Vagina (tissue), 2 donors: ENCODE results near the gene CCM2. TPM values are rescaled to one million over a fixed set of nuclear protein-coding genes. Genes with fewer than 3 reads are reported as not detected.

Experiments used
- DNase-seq, 2 donors: peaks; one replicate each; pipeline ENCODE4 v3.0.0-alpha.2; 2017; ENCODE audit errors: extremely low spot score in 2 of 2
- H3K27ac ChIP-seq: fragments of 200-600 bp; sonication (generic); one replicate; pipeline ENCODE4 v1.5.1; 2019
- H3K27me3 ChIP-seq: fragments of 200-600 bp; sonication (generic); one replicate; pipeline ENCODE4 v1.5.1; 2019
- H3K36me3 ChIP-seq, 2 donors: fragments of 200-600 bp; sonication (generic); one replicate each; pipeline ENCODE4 v1.5.1; 2017 to 2019
- H3K4me1 ChIP-seq: fragments of 200-600 bp; sonication (generic); one replicate; pipeline ENCODE4 v1.5.1; 2019
- H3K4me3 ChIP-seq, 2 donors: fragments of 200-600 bp; sonication (generic); 1 replicate in 1 of 2; 2 replicates in 1 of 2; pipeline ENCODE4 v1.5.1; 2016 to 2019
- H3K9me3 ChIP-seq: fragments of 200-600 bp; sonication (generic); one replicate; pipeline ENCODE4 v1.5.1; 2019
- POLR2A ChIP-seq, 2 donors: fragments of 450-650 bp; IDR thresholded peaks; one replicate each; pipeline ENCODE4 v1.6.1; 2017; ENCODE audit warnings: antibody characterized with exemption in 2 of 2, mild to moderate bottlenecking in 2 of 2, moderate library complexity in 2 of 2
- POLR2AphosphoS5 ChIP-seq, 2 donors: sonication (generic); formaldehyde crosslinking; IDR thresholded peaks; one replicate each; pipeline ENCODE4 v1.9.0; 2017; ENCODE audit warnings: antibody characterized with exemption in 2 of 2, mild to moderate bottlenecking in 2 of 2, low read depth in 1 of 2; ENCODE audit not compliant: insufficient read depth in 1 of 2
- intact Hi-C: fragments of 100-400 bp; cut with DNase I; formaldehyde crosslinking; loops from one replicate; pipeline ENCODE4 v1.15.1; 2023
- total RNA-seq: library from RNA; depleted of rRNA; stranded (reverse); fragments of >200 nt; gene quantifications from one replicate; pipeline ENCODE4 v1.2.3, GENCODE V29; 2016
- TF ChIP-seq, protein P1 (sequence below), 3 experiments: fragments of 450-650 bp in 2 of 3; fragments of 200-600 bp in 1 of 3; sonication (generic) in 1 of 3; IDR thresholded peaks; one replicate each; pipeline ENCODE4 v1.5.1; 2017 to 2019; ENCODE audit warnings: antibody characterized with exemption in 3 of 3, mild to moderate bottlenecking in 2 of 3, moderate library complexity in 2 of 3

Gene CCM2
- total RNA-seq, 1 donor from 2014 or later: 44.2 TPM

DNA sequence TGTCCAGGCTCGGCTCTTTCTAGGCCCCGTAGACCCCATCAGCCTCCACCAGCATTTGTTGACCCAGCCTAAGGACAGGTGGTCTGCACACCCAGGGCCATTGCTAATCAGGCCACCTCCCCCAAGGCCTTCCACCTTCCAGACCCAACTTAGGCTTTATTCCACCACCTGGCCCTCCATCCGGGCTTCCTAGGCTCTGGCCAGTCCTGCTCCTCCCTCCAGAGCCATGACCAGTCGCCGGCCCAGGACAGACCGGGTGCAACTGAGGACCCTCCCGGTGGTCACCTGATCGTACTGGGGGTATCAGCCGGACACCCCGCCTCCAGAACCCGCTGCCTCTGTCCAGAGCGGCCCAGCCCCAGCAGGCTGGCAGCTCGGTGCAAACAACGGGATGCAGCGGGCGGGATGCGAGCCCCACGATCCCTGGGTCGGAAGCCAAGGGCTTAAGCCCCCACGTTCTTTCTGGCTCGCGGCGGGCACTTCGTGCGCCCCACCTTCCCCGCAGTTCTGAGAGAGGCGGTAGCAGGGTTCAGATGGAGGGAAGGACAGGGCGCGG lies 88.2 kb downstream of the CCM2 start:
- peaks cover 21% of the 10 kb centered on the region for H3K4me1 ChIP-seq
- TF ChIP-seq, protein P1, sequence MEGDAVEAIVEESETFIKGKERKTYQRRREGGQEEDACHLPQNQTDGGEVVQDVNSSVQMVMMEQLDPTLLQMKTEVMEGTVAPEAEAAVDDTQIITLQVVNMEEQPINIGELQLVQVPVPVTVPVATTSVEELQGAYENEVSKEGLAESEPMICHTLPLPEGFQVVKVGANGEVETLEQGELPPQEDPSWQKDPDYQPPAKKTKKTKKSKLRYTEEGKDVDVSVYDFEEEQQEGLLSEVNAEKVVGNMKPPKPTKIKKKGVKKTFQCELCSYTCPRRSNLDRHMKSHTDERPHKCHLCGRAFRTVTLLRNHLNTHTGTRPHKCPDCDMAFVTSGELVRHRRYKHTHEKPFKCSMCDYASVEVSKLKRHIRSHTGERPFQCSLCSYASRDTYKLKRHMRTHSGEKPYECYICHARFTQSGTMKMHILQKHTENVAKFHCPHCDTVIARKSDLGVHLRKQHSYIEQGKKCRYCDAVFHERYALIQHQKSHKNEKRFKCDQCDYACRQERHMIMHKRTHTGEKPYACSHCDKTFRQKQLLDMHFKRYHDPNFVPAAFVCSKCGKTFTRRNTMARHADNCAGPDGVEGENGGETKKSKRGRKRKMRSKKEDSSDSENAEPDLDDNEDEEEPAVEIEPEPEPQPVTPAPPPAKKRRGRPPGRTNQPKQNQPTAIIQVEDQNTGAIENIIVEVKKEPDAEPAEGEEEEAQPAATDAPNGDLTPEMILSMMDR (IDR thresholded peaks at IDR 0.05): no peak
- TF ChIP-seq POLR2AphosphoS5 (IDR thresholded peaks at IDR 0.05; ENCODE audit: insufficient read depth in 1 of 2, low read depth in 1 of 2) (no peak), POLR2A (IDR thresholded peaks at IDR 0.05) (no peak)
- peak overlapping the region; percentile 60 to 63 for H3K4me3 ChIP-seq
- intact Hi-C loops: no loop called here
- H3K27ac ChIP-seq: peak overlapping the region; percentile 82
- H3K36me3 ChIP-seq: no peaks in the 10 kb centered on the region
- H3K9me3 ChIP-seq: no peaks in the 10 kb centered on the region
- DNase-seq: no peak
- H3K27me3 ChIP-seq: no peaks in the 10 kb centered on the region

DNA sequence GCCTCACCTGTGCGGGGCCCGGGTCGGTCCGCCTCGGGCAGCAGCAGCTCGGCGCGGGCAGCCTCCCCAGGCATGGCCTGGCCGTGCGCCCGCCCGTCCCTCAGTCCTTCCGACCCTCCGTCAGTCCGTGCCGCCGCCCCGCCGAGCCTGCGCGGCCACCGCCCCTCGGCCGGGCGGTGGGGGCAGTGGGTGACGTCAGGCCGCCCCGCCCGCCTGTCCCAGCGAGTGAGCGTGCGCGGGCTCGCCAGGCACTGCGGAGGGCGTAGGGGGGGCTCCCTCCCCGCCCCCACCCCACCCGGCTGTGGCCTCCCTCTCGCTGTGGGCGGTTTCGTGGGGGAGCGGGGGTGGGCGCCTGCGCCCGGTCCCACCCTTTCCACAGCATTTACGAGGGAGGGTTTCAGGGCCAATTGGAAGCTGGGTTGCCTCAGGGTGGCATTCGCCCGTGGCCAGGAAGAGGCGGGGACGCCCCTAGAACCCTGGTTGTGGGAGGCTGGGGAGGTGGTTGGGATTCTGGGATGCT lies 88.9 kb downstream of the CCM2 start, which contains the start of gene NACAD:
TSS of gene NACAD (minus strand) at position 149 of the 520 bp plus-strand sequence. CDS start at position 74, 75 bp downstream.
- no peak for DNase-seq
- peaks cover 21% of the 10 kb centered on the region for H3K4me1 ChIP-seq
- H3K27me3 ChIP-seq: no peaks in the 10 kb centered on the region
- intact Hi-C loops: no loop called here
- peak within 1 kb of the TSS; percentile 60 to 63 for H3K4me3 ChIP-seq
- H3K36me3 ChIP-seq: no peaks in the 10 kb centered on the region
- TF ChIP-seq POLR2AphosphoS5 (IDR thresholded peaks at IDR 0.05; ENCODE audit: insufficient read depth in 1 of 2, low read depth in 1 of 2): no peak
- peak in 1 of 2 donors; percentile 30 for TF ChIP-seq POLR2A (IDR thresholded peaks at IDR 0.05)
- H3K9me3 ChIP-seq: no peaks in the 10 kb centered on the region
- peak within 1 kb of the TSS; percentile 82 for H3K27ac ChIP-seq

DNA sequence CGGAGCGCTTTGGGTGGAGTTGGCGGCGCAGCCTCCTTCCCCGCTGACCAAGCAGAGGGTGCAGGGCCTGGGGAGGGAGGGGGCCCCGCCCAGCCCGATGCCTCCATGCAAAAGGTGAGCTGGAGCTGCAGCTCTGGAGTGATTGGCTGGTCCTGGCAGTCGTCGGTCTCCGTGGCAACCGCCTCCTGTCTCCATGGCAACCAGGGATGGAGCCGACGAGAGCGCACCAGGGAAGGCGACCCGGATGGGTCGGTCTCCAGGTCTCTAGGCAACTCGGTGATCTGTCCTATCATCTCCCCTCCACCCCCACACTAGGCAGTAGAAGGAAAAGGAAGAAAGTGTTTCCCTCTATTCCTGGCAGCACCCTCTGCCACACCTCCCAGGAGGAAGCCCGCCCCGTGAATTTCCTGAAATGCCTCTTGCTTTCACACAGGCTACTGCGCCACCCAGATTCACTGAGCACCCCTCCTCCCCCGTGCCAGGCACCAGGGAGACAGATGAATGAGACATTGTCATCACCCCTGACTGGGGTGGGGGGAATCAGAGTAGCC lies 89.4 kb downstream of the CCM2 start:
- intact Hi-C loops: no loop called here
- no peaks in the 10 kb centered on the region for H3K36me3 ChIP-seq
- no peak for DNase-seq
- H3K9me3 ChIP-seq: no peaks in the 10 kb centered on the region
- TF ChIP-seq, protein P1 (IDR thresholded peaks at IDR 0.05): no peak
- TF ChIP-seq POLR2A (IDR thresholded peaks at IDR 0.05) (no peak), POLR2AphosphoS5 (IDR thresholded peaks at IDR 0.05; ENCODE audit: insufficient read depth in 1 of 2, low read depth in 1 of 2) (peak in 1 of 2 donors; percentile 24)
- peak overlapping the region; percentile 60 to 63 for H3K4me3 ChIP-seq
- H3K27me3 ChIP-seq: no peaks in the 10 kb centered on the region
- peak overlapping the region; percentile 82 for H3K27ac ChIP-seq
- H3K4me1 ChIP-seq: peaks cover 21% of the 10 kb centered on the region

DNA sequence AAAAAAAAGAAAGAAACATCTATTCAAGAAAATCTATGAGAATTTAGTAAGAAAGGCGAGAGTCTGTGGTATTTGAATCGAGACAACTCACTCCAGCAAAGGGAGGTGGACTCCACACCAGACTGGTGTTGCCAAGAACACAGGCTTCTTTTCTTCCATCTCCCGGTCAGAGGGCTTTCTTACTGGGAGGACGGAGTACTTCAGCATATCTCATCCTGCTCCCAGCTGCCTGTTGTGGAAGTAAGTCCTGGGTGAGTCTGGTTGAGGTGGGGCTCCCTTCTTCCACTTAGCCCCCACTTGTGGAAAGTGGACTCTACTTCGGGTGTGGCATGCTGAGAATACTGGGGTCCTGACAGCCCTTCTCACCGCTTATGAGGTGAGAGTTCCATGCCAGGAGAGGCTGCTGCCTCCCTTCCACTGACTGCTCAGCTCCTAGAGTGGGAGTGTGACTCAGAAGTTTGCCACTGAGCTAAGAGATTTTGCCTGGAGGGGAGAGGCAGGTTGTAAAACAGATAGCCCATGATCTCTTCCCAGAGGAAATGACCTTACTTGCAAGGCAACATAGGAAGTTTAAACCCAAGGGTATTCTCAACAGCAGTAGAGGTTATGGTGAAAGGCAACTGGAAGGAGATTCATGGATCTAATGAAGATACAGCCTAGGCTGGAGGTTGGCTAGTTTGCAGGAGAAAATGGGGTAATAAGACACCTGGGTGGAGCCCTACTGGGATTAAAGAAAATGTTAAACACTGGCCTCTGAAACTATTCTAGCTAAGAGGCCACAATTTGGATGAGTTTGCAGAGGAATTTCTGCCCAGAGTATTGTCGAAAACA lies 92.3 kb downstream of the CCM2 start:
- TF ChIP-seq POLR2A (IDR thresholded peaks at IDR 0.05) (no peak), POLR2AphosphoS5 (IDR thresholded peaks at IDR 0.05; ENCODE audit: insufficient read depth in 1 of 2, low read depth in 1 of 2) (no peak)
- Histone ChIP-seq H3K4me3 (no peak overlapping the region), H3K27ac (no peak overlapping the region), H3K9me3 (no peaks in the 10 kb centered on the region), H3K4me1 (peaks cover 21% of the 10 kb centered on the region), H3K27me3 (no peaks in the 10 kb centered on the region), H3K36me3 (no peaks in the 10 kb centered on the region)
- intact Hi-C loops: no loop called here
- DNase-seq: no peak

DNA sequence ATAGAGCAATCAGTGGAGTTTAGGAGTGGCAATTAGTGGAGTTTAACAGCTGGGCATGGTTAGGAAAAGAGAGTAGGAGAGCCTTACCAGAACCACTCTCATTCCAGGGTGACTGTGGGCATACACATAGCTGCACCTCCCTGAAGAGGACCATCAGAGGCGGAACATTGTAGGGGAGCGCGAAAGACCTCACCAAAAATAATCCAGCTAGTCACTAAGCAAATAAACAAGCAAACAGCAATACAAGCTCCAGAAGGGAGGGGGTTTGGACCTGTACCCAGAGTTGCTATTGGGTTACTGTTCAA lies 92.9 kb downstream of the CCM2 start:
- peaks cover 17% of the 10 kb centered on the region for H3K4me1 ChIP-seq
- H3K9me3 ChIP-seq: no peaks in the 10 kb centered on the region
- no peak for DNase-seq
- TF ChIP-seq POLR2A (IDR thresholded peaks at IDR 0.05) (no peak), POLR2AphosphoS5 (IDR thresholded peaks at IDR 0.05; ENCODE audit: insufficient read depth in 1 of 2, low read depth in 1 of 2) (no peak)
- TF ChIP-seq, protein P1 (IDR thresholded peaks at IDR 0.05): no peak
- H3K27me3 ChIP-seq: no peaks in the 10 kb centered on the region
- H3K27ac ChIP-seq: no peak overlapping the region
- no peaks in the 10 kb centered on the region for H3K36me3 ChIP-seq
- intact Hi-C loops: no loop called here
- H3K4me3 ChIP-seq: no peak overlapping the region
